Gastroesophageal sphincter (tissue), 4 donors: ENCODE measurements around the gene CPNE1. TPM values are rescaled to one million over a fixed set of nuclear protein-coding genes. Genes with fewer than 3 reads are reported as not detected.
A peak's percentile ranks its signal among the peaks of the same experiment; 100 is the strongest.

Experiments used
- ATAC-seq: fragments of 150-250 bp; one replicate; pipeline ENCODE4 v1.9.1; 2016; ENCODE audit warnings: mild to moderate bottlenecking, moderate library complexity
- H3K27ac ChIP-seq, 4 donors: fragments of 200-600 bp; sonication (generic) in 3 of 4; 1 replicate in 3 of 4; 2 replicates in 1 of 4; pipeline ENCODE4 v1.5.1; 2016 to 2019
- H3K27me3 ChIP-seq: fragments of 200-600 bp; sonication (generic); one replicate; pipeline ENCODE4 v1.5.1; 2019
- H3K36me3 ChIP-seq, 2 donors: fragments of 200-600 bp; sonication (generic); one replicate each; pipeline ENCODE4 v1.5.1; 2019; ENCODE audit warnings: control low read depth in 1 of 2
- H3K4me1 ChIP-seq, 3 donors: fragments of 200-600 bp; sonication (generic); 1 replicate in 2 of 3; 2 replicates in 1 of 3; pipeline ENCODE4 v1.5.1; 2016 to 2019; ENCODE audit warnings: control low read depth in 2 of 3
- H3K4me3 ChIP-seq, 2 donors: fragments of 200-600 bp; sonication (generic); one replicate each; pipeline ENCODE4 v1.5.1; 2019; ENCODE audit warnings: mild to moderate bottlenecking in 1 of 2, moderate library complexity in 1 of 2
- H3K9me3 ChIP-seq, 3 donors: fragments of 200-600 bp; sonication (generic); one replicate each; pipeline ENCODE4 v1.5.1; 2017 to 2019; ENCODE audit warnings: control low read depth in 2 of 3
- EP300 ChIP-seq: sonication (generic); formaldehyde crosslinking; IDR thresholded peaks from one replicate; pipeline ENCODE4 v1.6.1; 2017; ENCODE audit warnings: antibody characterized with exemption, mild to moderate bottlenecking
- POLR2A ChIP-seq, 2 donors: fragments of 450-650 bp; IDR thresholded peaks; one replicate each; pipeline ENCODE4 v1.6.1; 2017; ENCODE audit warnings: antibody characterized with exemption in 2 of 2, mild to moderate bottlenecking in 2 of 2, moderate library complexity in 1 of 2
- POLR2AphosphoS5 ChIP-seq: sonication (generic); formaldehyde crosslinking; IDR thresholded peaks from one replicate; pipeline ENCODE4 v1.6.1; 2017; ENCODE audit warnings: antibody characterized with exemption
- WGBS, 2 donors: methylation state at CpG; one replicate each; pipeline ENCODE4 v1.1.5; 2018; ENCODE audit warnings: low coverage in 1 of 2; 5-methylcytosine and 5-hydroxymethylcytosine counted together
- total RNA-seq, 4 donors: library from RNA; depleted of rRNA; stranded (reverse); fragments of >200 nt; gene quantifications; one replicate each; pipeline ENCODE4 v1.1.0, GENCODE V29; 2016
- TF ChIP-seq, protein P1 (sequence below), 4 experiments: fragments of 200-600 bp in 2 of 4; fragments of 450-650 bp in 2 of 4; sonication (generic) in 1 of 4; IDR thresholded peaks; one replicate each; pipeline ENCODE4 v1.5.1; 2017 to 2019; ENCODE audit warnings: antibody characterized with exemption in 4 of 4, mild to moderate bottlenecking in 2 of 4, moderate library complexity in 2 of 4

The CPNE1 gene
- total RNA-seq, 4 donors from 2014 or later = 43.8 to 131 (median 95.2) TPM

DNA sequence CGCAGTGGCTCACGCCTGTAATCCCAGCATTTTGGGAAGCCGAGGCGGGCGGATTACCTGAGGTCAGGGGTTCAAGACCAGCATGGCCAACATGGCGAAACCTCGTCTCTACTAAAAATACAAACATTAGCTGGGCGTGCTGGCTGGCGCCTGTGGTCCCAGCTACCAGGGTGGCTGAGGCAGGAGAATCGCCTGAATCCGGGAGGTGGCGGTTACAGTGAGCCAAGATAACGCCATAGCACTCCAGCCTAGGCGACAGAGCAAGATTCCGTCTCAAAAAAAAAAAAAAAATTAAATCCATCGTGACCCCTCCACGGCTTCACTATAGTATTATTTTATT, 1.2 kb upstream of the CPNE1 start:
- Histone ChIP-seq H3K9me3 (no peaks in the 10 kb centered on the region), H3K27me3 (no peaks in the 10 kb centered on the region), H3K27ac (peak overlapping the region in 1 of 4 donors; percentile 100), H3K4me3 (no peak overlapping the region), H3K4me1 (peaks cover 0 to 29% (median 12%) of the 10 kb centered on the region in 3 donors), H3K36me3 (peaks cover 0 to 33% of the 10 kb centered on the region in 2 donors)
- 97% methylated on average over 5 of the region's 17 CpGs; no CpG with 5 or more reads in 1 of the 2 donors for WGBS, 2 donors
- no peak for ATAC-seq
- TF ChIP-seq, protein P1, sequence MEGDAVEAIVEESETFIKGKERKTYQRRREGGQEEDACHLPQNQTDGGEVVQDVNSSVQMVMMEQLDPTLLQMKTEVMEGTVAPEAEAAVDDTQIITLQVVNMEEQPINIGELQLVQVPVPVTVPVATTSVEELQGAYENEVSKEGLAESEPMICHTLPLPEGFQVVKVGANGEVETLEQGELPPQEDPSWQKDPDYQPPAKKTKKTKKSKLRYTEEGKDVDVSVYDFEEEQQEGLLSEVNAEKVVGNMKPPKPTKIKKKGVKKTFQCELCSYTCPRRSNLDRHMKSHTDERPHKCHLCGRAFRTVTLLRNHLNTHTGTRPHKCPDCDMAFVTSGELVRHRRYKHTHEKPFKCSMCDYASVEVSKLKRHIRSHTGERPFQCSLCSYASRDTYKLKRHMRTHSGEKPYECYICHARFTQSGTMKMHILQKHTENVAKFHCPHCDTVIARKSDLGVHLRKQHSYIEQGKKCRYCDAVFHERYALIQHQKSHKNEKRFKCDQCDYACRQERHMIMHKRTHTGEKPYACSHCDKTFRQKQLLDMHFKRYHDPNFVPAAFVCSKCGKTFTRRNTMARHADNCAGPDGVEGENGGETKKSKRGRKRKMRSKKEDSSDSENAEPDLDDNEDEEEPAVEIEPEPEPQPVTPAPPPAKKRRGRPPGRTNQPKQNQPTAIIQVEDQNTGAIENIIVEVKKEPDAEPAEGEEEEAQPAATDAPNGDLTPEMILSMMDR (IDR thresholded peaks at IDR 0.05) = no peak
- TF ChIP-seq EP300 = no peak
- no peak for TF ChIP-seq POLR2AphosphoS5
- TF ChIP-seq POLR2A (IDR thresholded peaks at IDR 0.05) = no peak

DNA sequence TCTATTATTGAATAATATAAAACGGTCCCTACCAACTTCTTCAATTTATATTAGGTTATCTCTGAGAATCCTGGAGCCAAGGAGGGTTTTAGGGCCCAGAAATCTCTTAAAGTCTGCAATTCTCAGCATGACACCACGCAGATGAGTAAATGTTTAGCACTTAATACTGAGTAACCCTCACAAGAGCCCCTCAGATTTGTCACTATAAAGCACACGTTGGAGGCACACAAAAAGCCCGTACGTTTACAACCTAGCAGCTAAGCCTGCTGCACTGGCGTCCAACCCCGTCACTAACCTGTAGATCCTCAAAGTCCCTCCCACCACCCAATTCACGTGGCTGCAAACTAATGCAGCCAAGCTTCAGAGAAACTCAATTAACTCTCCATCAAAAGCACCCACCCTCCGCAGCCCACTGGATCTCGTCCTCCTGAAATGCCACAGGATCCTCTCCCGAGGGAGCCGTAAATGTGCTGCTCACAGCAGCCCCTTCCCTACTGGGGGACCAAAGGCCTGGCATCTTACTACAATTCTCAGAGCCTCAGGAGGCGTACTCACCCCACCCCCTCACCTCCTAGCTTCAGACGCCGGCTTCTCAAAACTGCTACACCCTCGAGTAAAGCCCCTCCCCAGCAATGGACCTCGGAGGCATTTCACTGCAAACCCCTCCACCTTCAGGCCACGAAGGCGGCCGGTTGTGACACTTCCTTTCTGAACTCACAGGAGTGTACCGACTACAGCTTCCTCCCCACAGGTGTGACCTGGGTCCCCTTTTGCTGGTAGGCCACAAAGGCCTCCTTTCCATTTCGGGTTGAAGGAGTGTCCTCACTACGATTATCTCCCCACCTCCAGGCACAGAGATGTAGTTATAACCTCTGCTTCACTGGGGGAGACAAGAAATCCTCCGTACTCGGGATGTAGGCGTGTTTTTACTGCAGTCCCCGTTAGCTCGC, 909 bp downstream of the CPNE1 start:
- peak; percentile 6 for ATAC-seq
- TF ChIP-seq EP300 (no peak), POLR2A (IDR thresholded peaks at IDR 0.05) (no peak), POLR2AphosphoS5 (no peak)
- TF ChIP-seq, protein P1 (IDR thresholded peaks at IDR 0.05) = no peak
- Histone ChIP-seq H3K36me3 (peaks cover 0 to 12% of the 10 kb centered on the region in 2 donors), H3K9me3 (no peaks in the 10 kb centered on the region), H3K4me1 (peaks cover 3 to 50% (median 14%) of the 10 kb centered on the region in 3 donors), H3K27me3 (no peaks in the 10 kb centered on the region), H3K27ac (peak overlapping the region; percentile 92 to 100 (median 98)), H3K4me3 (peak overlapping the region; percentile 78 to 81)
- 0% methylated on average over 14 to 27 of the region's 28 CpGs for WGBS, 2 donors

DNA sequence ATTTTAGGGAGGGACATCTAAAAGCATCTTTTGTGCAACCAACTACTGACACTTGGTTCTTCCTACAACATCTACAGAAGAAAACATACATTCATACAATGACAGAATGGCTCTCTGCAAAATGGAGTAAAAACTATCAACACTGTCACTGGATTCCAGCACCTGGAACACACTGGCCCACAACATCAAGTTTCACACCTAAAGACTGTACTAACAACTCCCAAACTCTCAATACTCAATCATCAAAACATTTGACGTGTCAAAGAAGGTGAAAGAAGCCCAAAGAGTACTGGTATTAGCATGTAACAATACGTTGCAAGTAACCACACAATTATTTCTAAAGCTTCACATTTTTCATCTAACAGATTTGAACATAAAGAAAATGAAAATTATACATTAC, 2.1 kb downstream of the CPNE1 start:
- WGBS, 2 donors = 16 to 20% methylated on average over 2 of the region's 2 CpGs
- TF ChIP-seq POLR2AphosphoS5 = no peak
- no peak for TF ChIP-seq EP300
- TF ChIP-seq, protein P1 (IDR thresholded peaks at IDR 0.05) = no peak
- no peak for TF ChIP-seq POLR2A (IDR thresholded peaks at IDR 0.05)

DNA sequence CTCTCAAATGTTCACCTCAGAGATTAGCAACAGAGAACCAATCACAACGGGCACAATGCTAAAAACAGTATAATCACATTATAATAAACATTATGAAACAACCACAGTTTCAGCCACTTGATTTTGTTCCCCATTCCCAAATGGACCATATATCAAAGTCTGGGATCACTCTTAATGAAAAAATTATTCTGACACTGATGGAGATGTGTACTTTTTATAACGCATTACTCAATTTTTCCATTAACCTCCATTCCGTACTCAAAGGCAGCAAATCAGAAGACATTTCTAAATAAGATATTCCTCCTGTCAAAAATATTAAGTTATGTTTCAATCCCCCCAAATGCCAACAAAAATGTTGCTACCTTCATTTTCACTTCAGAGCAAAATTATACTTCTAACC, 2.8 kb downstream of the CPNE1 start:
- no peak for ATAC-seq
- H3K4me3 ChIP-seq = peak overlapping the region in 1 of 2 donors; percentile 81

More for the DNA sequence above, 2.1 kb downstream of the CPNE1 start:
- H3K4me3 ChIP-seq = peak overlapping the region in 1 of 2 donors; percentile 81
- peaks cover 0 to 1% of the 10 kb centered on the region in 2 donors for H3K36me3 ChIP-seq
- H3K9me3 ChIP-seq = no peaks in the 10 kb centered on the region
- H3K27me3 ChIP-seq = no peaks in the 10 kb centered on the region
- ATAC-seq = no peak
- peak overlapping the region in 1 of 4 donors; percentile 12 for H3K27ac ChIP-seq
- peaks cover 3 to 63% (median 19%) of the 10 kb centered on the region in 3 donors for H3K4me1 ChIP-seq

More for the DNA sequence above, 2.8 kb downstream of the CPNE1 start:
- peak overlapping the region in 2 of 4 donors; percentile 12 to 23 for H3K27ac ChIP-seq
- peaks cover 3 to 69% (median 22%) of the 10 kb centered on the region in 3 donors for H3K4me1 ChIP-seq
- no peak for TF ChIP-seq POLR2AphosphoS5
- no peak for TF ChIP-seq EP300
- TF ChIP-seq, protein P1 (IDR thresholded peaks at IDR 0.05) = no peak
- no peak for TF ChIP-seq POLR2A (IDR thresholded peaks at IDR 0.05)
- no peaks in the 10 kb centered on the region for H3K27me3 ChIP-seq
- WGBS, 2 donors = 23 to 25% methylated on average over 3 of the region's 3 CpGs
- H3K9me3 ChIP-seq = no peaks in the 10 kb centered on the region
- H3K36me3 ChIP-seq = no peaks in the 10 kb centered on the region
